Thoracic aorta (tissue), 2 donors: ENCODE measurements around the gene EIF4A2. TPM values are rescaled to one million over a fixed set of nuclear protein-coding genes. Genes with fewer than 3 reads are reported as not detected.
"Not testable (repeated sequence)": the region's sequence is repeated elsewhere in the genome, so short reads cannot be mapped to it uniquely, and the experiment has no call there.

Experiments used
- ATAC-seq: fragments of 150-250 bp; one replicate; pipeline ENCODE4 v1.8.0; 2017; ENCODE audit warnings: low read depth; ENCODE audit not compliant: insufficient number of reproducible peaks, low FRiP score
- DNase-seq: peaks from one replicate; pipeline ENCODE4 v3.0.0-alpha.2; 2020; ENCODE audit warnings: low spot score
- H3K27ac ChIP-seq, 2 donors: fragments of 200-600 bp; sonication (generic); 1 replicate in 1 of 2; 2 replicates in 1 of 2; pipeline ENCODE4 v1.5.1; 2016; ENCODE audit warnings: mild to moderate bottlenecking in 2 of 2, moderate library complexity in 2 of 2
- H3K27me3 ChIP-seq: fragments of 200-600 bp; sonication (generic); replicated peaks from 2 replicates; pipeline ENCODE4 v1.6.0; 2016; ENCODE audit warnings: mild to moderate bottlenecking; ENCODE audit not compliant: insufficient read depth
- H3K36me3 ChIP-seq: fragments of 200-600 bp; sonication (generic); one replicate; pipeline ENCODE4 v1.5.1; 2016
- H3K4me1 ChIP-seq, 2 donors: fragments of 200-600 bp; sonication (generic); 1 replicate in 1 of 2; 2 replicates in 1 of 2; pipeline versions ENCODE4 v1.5.1 to v1.6.0; 2016; ENCODE audit warnings: low read depth in 2 of 2, mild to moderate bottlenecking in 1 of 2; ENCODE audit not compliant: control insufficient read depth in 1 of 2
- H3K4me3 ChIP-seq: fragments of 200-600 bp; sonication (generic); 2 replicates; pipeline ENCODE4 v1.5.1; 2016; ENCODE audit warnings: mild to moderate bottlenecking
- H3K9me3 ChIP-seq: fragments of 200-600 bp; sonication (generic); 2 replicates; pipeline ENCODE4 v1.5.1; 2016
- total RNA-seq, 2 donors: library from RNA; depleted of rRNA; stranded (reverse); fragments of >200 nt; gene quantifications; one replicate each; pipeline versions ENCODE4 v1.1.0 to v1.2.3, GENCODE V29; 2016
- TF ChIP-seq, protein P1 (sequence below): fragments of 200-600 bp; sonication (generic); IDR thresholded peaks from one replicate; pipeline ENCODE4 v1.5.1; 2019; ENCODE audit warnings: antibody characterized with exemption

The EIF4A2 gene
- total RNA-seq, 2 donors from 2014 or later: 297 to 360 TPM

DNA sequence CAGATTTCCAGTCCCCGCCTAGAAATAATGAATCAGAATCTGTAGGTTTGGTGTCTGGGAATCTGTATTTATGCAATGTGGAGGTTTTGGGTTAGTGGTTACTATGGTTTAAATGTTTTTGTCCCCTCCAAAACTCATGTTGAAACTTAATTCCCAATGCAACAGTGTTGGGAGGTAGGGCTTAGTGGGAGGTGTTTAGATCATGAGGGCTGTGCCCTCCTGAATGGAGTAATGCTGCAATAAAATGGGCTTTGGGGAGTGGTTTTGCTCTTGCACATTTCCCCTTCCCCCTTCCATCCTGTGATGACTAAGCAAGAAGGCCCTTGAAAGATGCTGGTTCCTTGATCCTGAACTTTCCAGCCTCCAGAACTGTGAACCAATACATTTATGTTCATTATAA lies 32.1 kb downstream of the EIF4A2 start:
- DNase-seq (no peak), ATAC-seq (no peak)
- Histone ChIP-seq H3K27me3 (no peaks in the 10 kb centered on the region), H3K36me3 (no peaks in the 10 kb centered on the region), H3K27ac (no peak overlapping the region), H3K4me3 (no peak overlapping the region), H3K9me3 (no peaks in the 10 kb centered on the region), H3K4me1 (no peaks in the 10 kb centered on the region)
- TF ChIP-seq, protein P1, sequence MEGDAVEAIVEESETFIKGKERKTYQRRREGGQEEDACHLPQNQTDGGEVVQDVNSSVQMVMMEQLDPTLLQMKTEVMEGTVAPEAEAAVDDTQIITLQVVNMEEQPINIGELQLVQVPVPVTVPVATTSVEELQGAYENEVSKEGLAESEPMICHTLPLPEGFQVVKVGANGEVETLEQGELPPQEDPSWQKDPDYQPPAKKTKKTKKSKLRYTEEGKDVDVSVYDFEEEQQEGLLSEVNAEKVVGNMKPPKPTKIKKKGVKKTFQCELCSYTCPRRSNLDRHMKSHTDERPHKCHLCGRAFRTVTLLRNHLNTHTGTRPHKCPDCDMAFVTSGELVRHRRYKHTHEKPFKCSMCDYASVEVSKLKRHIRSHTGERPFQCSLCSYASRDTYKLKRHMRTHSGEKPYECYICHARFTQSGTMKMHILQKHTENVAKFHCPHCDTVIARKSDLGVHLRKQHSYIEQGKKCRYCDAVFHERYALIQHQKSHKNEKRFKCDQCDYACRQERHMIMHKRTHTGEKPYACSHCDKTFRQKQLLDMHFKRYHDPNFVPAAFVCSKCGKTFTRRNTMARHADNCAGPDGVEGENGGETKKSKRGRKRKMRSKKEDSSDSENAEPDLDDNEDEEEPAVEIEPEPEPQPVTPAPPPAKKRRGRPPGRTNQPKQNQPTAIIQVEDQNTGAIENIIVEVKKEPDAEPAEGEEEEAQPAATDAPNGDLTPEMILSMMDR: no peak

DNA sequence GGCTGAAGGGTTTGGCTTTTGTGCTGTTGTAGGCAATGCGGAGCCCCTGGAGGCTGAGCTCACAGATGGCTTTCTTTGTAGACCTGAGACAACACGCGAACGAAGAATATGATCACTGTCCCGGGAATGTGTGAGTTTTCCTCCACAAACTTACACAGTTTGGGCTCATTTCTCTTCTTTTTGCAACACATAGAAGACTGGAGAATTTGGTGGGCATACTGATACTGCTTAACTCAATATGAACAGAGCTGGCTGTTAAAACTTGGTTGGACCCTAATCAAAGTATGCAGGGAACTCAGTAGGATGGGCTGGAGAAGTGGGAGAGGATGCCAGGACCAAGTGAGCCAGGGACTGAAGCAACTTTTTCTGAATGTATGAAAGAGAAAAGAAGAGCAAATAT lies 35.1 kb downstream of the EIF4A2 start:
- TF ChIP-seq, protein P1: no peak
- no peaks in the 10 kb centered on the region for H3K9me3 ChIP-seq
- peaks cover 0 to 10% of the 10 kb centered on the region in 2 donors for H3K4me1 ChIP-seq
- no peaks in the 10 kb centered on the region for H3K27me3 ChIP-seq
- no peak for DNase-seq
- H3K4me3 ChIP-seq: no peak overlapping the region
- no peaks in the 10 kb centered on the region for H3K36me3 ChIP-seq
- ATAC-seq: no peak
- no peak overlapping the region for H3K27ac ChIP-seq

DNA sequence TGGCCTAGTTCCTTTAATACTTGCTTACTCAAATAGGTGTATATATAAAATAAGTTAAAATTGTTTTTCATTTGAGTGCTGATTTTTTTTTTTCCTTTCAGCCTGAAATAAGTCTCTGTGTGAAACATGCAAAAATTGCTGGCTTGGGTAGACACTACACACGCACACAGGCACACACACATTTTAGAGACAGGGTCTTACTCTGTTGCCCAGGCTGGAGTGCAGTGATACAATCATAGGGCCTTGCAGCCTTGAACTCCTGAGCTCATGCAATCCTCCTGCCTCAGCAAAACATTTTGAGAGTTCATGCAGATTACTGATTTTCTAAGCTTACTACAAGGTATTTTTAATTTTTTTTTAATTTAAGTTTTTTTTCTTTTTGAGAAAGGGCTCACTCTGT lies 35.6 kb downstream of the EIF4A2 start:
- H3K9me3 ChIP-seq: no peaks in the 10 kb centered on the region
- H3K27me3 ChIP-seq: no peaks in the 10 kb centered on the region
- TF ChIP-seq, protein P1: no peak
- ATAC-seq (no peak), DNase-seq (no peak)
- H3K4me3 ChIP-seq: no peak overlapping the region
- H3K27ac ChIP-seq: no peak overlapping the region
- peaks cover 0 to 10% of the 10 kb centered on the region in 2 donors for H3K4me1 ChIP-seq
- no peaks in the 10 kb centered on the region for H3K36me3 ChIP-seq

DNA sequence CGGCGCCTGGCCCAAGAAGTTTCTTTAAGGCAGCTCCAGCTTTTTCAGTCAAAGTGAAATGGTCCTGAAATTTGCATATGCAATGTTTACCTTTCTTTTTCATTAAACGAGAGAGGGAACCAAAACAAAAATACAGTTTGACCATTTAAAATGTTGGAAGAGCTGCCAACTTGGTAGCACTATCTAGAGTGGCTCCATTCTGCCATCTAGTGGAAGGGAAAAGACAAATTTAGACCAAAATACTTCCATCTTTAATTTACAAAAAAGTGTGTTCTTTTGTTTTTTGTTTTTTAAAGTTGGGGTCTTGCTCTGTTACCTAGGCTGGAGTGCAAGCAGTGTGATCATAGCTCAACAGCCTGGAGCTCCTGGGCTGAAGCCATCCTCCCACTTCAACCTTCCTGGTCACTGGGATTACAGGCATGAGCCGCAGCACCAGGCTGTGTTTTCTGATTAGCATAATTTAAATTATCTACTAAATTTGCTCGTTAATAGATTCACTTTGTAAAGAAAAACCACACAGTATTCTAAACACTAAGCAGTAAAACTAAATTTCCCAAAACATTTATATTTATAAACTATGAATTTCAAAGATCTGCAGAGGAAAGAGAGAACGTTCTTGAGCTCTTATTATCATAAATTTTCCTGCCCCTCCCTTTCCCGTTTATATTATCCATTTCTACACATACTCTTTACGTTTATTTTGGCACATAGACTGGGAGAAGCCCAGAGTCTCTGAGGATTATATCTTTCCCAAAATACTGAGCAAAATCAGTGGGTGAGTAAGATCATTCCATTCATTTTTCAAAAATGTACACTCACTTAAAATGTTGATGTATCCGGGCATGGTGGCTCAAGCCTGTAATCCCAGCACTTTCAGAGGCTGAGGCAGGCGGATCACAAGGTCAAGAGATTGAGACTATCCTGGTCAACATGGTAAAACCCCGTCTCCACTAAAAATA lies 38.3 kb downstream of the EIF4A2 start:
- no peaks in the 10 kb centered on the region for H3K27me3 ChIP-seq
- H3K36me3 ChIP-seq: no peaks in the 10 kb centered on the region
- peaks cover 11 to 27% of the 10 kb centered on the region in 2 donors for H3K4me1 ChIP-seq
- TF ChIP-seq, protein P1: peak; percentile 55
- DNase-seq (no peak), ATAC-seq (no peak)
- no peaks in the 10 kb centered on the region for H3K9me3 ChIP-seq
- H3K4me3 ChIP-seq: no peak overlapping the region
- no peak overlapping the region for H3K27ac ChIP-seq

DNA sequence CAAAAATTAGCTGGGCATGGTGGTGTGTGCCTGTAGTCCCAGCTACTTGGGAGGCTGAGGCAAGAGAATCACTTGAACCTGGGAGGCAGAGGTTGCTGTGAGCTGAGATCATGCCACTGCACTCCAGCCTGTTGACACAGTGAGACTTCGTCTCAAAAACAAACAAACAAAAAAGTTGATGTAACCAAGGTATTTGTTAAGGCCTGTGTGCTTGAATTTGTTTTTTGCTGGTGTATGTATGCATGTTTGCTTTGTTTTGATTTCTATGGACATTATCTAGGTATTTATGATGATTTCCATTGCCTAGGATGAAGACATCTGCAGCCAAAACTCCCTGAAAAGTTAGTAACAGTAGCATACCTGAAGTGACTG lies 39.0 kb downstream of the EIF4A2 start:
- H3K27me3 ChIP-seq, H3K27ac ChIP-seq, ATAC-seq, DNase-seq, H3K4me3 ChIP-seq, H3K36me3 ChIP-seq, H3K9me3 ChIP-seq: not testable (repeated sequence)
- H3K4me1 ChIP-seq: peaks cover 11 to 27% of the 10 kb centered on the region in 2 donors
